ENCODE results near the gene ARHGAP44.

Gene ARHGAP44

GRCh38 chr17:13008461-13008860, 219.2 kb downstream of the ARHGAP44 start:
- TF ChIP-seq CTCF (conservative IDR thresholded peaks at IDR 0.05; ENCODE audit: low read depth) = no peak
- ChIA-PET POLR2A (ENCODE audit: low non-redundant PET) (no interaction called here), CTCF (interaction anchor here (0.6 kb wide), 1 partner anchor 79 kb away, joined by 3 read pairs; no protein-coding TSS in a partner anchor)
- H3K27ac ChIP-seq = no peak overlapping the region
- DNase-seq (ENCODE audit: low spot score) = no peak

GRCh38 chr17:13010959-13011358, 221.7 kb downstream of the ARHGAP44 start:
- ChIA-PET POLR2A (ENCODE audit: low non-redundant PET) (no interaction called here), CTCF (no interaction called here)
- no peak for TF ChIP-seq CTCF (conservative IDR thresholded peaks at IDR 0.05; ENCODE audit: low read depth)
- no peak for DNase-seq (ENCODE audit: low spot score)
- no peak overlapping the region for H3K27ac ChIP-seq

- no peak for TF ChIP-seq CTCF (conservative IDR thresholded peaks at IDR 0.05; ENCODE audit: low read depth)
- DNase-seq (ENCODE audit: low spot score) = no peak
- ChIA-PET POLR2A (ENCODE audit: low non-redundant PET) (no interaction called here), CTCF (interaction anchor here (0.5 kb wide), 1 partner anchor 12 kb away, joined by 3 read pairs; no protein-coding TSS in a partner anchor)
- no peak overlapping the region for H3K27ac ChIP-seq
These were observed 225.5 kb downstream of the ARHGAP44 start for GRCh38 chr17:13014801-13015200.

GRCh38 chr17:13016881-13017654, 227.8 kb downstream of the ARHGAP44 start:
- DNase-seq (ENCODE audit: low spot score) = peak; percentile 8
- POLR2A ChIA-PET (ENCODE audit: low non-redundant PET) = no interaction called here
- H3K27ac ChIP-seq = peak overlapping the region; percentile 92
- no peak for TF ChIP-seq CTCF (conservative IDR thresholded peaks at IDR 0.05; ENCODE audit: low read depth)
- CTCF ChIA-PET = no interaction called here

GRCh38 chr17:13017655-13018459, 228.6 kb downstream of the ARHGAP44 start, which contains the start of gene ELAC2:
TSS of gene ELAC2 (minus strand) at chr17:13018027. CDS start at chr17:13017947, 80 bp downstream.
- ChIA-PET POLR2A (ENCODE audit: low non-redundant PET) (interaction anchor here (0.6 kb wide), 1 partner anchor 31 kb away, joined by 3 read pairs; no protein-coding TSS in a partner anchor), CTCF (interaction anchor here (1.5 to 2.2 kb wide), 2 partner anchors 12 to 13 kb away, joined by 6 to 7 read pairs; no protein-coding TSS in a partner anchor)
- H3K27ac ChIP-seq = peak within 1 kb of the TSS; percentile 92

More at GRCh38 chr17:13017655-13018459, 228.6 kb downstream of the ARHGAP44 start, which contains the start of gene ELAC2:
- peak; percentile 98 for DNase-seq (ENCODE audit: low spot score)
- peak; percentile 32; the same call in 1 of the 2 replicates for TF ChIP-seq CTCF (conservative IDR thresholded peaks at IDR 0.05; ENCODE audit: low read depth)

Measured in RWPE1 (cell line).